ENCODE results near the gene ZNF641.

- TF ChIP-seq, protein P1, sequence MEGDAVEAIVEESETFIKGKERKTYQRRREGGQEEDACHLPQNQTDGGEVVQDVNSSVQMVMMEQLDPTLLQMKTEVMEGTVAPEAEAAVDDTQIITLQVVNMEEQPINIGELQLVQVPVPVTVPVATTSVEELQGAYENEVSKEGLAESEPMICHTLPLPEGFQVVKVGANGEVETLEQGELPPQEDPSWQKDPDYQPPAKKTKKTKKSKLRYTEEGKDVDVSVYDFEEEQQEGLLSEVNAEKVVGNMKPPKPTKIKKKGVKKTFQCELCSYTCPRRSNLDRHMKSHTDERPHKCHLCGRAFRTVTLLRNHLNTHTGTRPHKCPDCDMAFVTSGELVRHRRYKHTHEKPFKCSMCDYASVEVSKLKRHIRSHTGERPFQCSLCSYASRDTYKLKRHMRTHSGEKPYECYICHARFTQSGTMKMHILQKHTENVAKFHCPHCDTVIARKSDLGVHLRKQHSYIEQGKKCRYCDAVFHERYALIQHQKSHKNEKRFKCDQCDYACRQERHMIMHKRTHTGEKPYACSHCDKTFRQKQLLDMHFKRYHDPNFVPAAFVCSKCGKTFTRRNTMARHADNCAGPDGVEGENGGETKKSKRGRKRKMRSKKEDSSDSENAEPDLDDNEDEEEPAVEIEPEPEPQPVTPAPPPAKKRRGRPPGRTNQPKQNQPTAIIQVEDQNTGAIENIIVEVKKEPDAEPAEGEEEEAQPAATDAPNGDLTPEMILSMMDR (IDR thresholded peaks at IDR 0.05) = no peak
- no peak for TF ChIP-seq POLR2A (IDR thresholded peaks at IDR 0.05)
These were observed 45.5 kb downstream of the ZNF641 start for GRCh38 chr12:48305190-48305589.

All from tibial nerve (tissue), 3 donors.